Stimulated activated CD4-positive, alpha-beta T cell treated with anti-CD3 and anti-CD28 coated beads, Interleukin-1b, Interleukin-23, amount 100 ng/mL, for 1 hour (primary cell): ENCODE results near the gene HDAC10.

Experiments used
- DNase-seq, 2 donors: peaks; one replicate each; pipeline ENCODE4 v3.0.0-alpha.2; 2020; ENCODE audit warnings: low read depth in 2 of 2

HDAC10 gene

DNA sequence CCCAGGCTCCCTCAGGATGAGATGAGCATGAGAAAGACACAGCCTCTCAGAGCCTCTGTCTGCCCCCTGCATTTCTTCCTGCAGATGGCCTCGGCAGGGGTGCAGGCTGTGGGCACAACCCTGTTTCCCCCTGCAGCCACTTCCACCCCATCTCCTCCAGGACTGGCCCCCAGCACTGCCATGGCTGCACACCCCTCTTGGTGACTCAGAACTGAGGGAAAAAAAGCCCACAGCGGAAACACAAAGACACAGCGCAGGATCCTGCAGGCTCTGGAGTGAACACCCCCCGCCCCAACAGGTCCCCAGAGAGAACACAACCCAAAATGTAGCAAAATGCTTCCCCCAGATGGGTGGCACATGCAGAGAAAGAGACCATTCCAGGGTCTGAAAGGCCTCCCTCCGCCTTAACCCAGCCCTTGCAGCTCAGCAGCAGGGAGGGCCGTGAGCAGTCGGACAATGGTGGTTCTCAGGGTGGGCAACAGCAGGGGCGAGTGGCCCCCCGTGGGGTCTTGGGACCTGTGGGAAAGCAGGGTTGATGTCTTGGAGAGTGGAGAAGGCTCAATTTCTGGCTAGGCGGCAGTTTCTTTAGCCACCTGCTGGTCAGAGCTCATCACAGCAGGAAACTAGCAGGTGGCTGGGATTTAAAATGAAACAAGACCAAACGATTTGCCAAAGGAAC, 14.2 kb downstream of the HDAC10 start:
- no peak for DNase-seq

DNA sequence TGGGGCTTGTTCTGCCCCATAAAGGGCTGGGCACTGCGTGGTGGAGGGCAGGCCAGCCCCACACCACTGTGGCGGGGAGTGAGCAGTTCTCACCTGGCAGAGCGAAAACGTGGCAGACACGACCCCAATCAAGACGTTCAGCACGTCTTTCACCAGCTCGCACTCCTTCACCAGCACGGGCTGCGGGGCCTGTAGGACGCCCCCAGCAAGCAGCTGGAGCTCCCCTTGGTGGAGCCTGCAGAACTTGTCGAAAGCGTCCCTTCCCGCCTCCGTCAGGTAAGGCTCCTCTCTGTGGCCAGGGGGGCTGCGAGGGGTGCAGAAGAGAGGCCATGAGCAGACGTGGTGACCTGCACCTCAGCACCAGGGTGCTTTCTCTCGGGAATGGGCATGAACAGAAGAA, 17.8 kb downstream of the HDAC10 start:
- DNase-seq: no peak

DNA sequence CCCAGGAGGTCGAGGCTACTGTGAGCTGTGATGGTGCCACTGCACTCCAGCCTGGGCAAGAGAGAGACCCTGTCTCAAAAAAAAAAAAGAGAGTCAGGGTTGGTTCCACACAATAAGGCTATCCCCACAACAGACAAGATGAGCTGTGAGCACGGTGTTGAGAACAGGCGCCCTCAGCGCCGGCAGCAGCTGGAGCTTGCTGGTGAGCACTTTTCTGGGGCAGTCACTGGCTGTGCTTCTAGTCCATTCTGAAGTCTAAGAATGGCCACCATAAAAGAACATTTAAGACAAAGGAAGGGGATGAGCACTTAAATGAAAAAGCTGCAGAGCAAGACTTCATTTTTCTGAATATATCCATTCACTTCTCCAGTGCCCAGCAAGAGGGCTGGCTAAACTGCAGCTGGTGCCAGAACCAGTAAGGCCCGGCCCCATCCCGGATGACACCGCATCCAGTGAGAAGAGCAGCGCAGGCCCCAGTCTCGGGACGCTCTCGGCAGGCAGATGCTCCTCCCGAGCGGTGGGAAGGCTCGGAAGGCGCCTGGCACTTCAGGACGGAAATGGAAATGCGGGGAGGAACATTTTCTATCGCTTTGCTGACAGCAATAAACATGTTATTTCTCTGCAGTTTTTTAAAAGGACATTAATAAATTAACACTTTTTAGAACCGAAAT, 18.4 kb downstream of the HDAC10 start:
- no peak for DNase-seq

DNA sequence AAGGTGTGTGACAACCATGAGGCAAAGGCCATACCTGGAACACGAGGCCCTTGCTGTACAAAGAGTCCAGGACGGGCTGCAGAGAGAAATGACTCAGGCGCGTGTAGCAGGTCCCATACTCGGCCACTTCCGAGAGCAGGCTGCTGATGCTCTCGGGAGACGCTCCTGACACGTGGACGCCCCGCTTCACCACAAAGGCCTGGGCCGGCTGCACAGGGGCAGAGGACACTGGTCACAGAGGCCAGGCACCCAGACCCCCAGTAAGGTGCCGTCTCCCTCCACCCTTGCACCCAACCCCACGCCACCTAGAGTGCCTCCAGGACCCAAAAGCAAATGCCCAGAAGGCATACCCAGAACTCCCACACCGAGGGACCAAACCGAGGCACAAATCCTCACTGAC, 21.7 kb downstream of the HDAC10 start:
- DNase-seq: no peak

- no peak for DNase-seq
Measured at GRCh38 chr22:50228366-50228765, 22.7 kb downstream of the HDAC10 start.

GRCh38 chr22:50227579-50228215, 23.4 kb downstream of the HDAC10 start:
- no peak for DNase-seq

GRCh38 chr22:50226875-50227165, 24.2 kb downstream of the HDAC10 start:
- DNase-seq: no peak

DNA sequence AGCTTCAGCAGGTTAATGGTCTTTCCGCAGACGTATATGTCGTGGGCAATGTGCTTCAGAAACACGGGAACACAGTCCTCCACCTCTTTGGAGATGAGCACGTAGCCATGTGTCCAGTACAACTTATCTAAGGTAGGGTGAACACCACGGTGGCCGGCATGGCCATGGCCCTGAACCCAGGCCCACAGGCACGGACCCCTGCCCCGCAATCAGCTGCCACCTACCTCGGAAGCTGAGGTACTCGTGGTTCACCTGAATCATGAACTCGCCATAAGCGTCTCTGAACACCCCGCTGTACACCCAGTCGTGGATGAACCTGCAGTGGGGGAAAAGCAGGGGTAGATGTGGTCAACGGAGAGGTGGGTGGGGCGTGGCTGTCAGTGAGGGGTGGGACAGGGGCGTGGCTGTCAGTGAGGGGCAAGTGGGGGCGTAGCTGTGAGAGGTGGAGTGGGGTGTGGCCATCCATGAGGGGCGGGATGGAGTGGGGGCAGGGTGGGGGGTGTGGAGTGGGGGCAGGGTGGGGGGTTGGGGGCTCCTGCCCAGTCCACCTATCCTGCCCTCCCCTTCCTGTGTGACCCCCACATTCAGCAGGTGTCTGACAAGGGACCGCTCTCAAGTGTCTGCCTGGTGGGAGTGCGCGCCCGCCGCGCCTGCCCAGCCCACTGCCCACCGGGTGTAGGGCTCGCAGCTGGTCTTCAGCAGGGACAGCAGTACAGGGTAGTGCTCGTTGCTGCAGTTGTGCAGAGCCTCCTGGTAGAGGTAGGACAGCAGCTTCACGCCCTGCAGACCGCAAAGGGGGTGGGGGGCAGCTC, 24.8 kb downstream of the HDAC10 start:
- no peak for DNase-seq

GRCh38 chr22:50225200-50225969, 25.7 kb downstream of the HDAC10 start:
- no peak for DNase-seq

- no peak for DNase-seq
Measured at GRCh38 chr22:50224071-50224470, 27.0 kb downstream of the HDAC10 start.

- DNase-seq: no peak
Measured at GRCh38 chr22:50222508-50222907, 28.6 kb downstream of the HDAC10 start.

DNA sequence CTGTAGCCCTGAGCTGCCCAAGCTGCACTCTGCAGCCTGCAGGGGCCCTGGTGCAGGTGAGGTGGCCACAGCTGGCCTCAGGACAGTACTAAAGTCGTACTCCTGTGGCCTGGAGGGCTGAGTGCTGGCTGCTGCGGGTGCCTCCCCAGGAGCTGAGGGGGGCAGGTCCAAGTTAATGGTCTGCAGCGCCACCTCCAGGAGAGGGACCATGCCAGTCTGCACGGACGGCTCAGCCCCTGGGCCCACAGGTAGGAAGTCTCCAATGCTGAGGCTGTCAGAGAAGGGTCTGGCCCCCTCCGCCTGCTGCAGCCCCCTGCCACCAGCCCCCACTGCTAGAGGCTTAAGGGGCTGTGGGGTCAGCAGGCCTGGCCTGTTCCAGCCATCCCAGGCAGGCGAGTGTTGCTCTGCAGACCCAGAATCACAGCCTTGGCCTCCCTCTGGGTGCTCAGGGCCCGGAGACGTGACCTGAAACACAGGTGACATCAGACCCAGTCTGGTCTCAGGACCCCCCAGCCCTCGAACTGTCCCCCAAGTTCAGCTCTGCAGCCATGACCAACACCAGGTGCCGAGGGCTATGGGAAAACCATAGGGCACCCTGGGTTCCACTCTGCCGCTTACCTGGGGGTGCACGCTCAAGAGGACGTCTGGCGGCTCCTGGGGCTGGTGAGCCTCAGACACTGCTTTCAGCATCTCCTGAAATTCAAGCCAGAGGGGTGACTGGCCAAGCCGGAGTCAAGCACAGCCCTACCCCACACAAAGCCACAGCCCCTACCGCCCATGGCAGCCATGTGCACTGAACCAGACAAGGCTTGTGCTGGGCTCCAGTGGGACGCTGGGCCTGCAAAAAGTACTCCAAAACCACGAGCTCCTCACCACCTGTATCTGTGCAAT, 29.4 kb downstream of the HDAC10 start:
- no peak for DNase-seq

GRCh38 chr22:50220603-50221409, 30.3 kb downstream of the HDAC10 start:
- no peak for DNase-seq

- DNase-seq: no peak
Measured at GRCh38 chr22:50219800-50220602, 31.1 kb downstream of the HDAC10 start.

GRCh38 chr22:50218996-50219727, 31.9 kb downstream of the HDAC10 start:
- no peak for DNase-seq

- no peak for DNase-seq
Measured at GRCh38 chr22:50218153-50218995, 32.7 kb downstream of the HDAC10 start.

DNA sequence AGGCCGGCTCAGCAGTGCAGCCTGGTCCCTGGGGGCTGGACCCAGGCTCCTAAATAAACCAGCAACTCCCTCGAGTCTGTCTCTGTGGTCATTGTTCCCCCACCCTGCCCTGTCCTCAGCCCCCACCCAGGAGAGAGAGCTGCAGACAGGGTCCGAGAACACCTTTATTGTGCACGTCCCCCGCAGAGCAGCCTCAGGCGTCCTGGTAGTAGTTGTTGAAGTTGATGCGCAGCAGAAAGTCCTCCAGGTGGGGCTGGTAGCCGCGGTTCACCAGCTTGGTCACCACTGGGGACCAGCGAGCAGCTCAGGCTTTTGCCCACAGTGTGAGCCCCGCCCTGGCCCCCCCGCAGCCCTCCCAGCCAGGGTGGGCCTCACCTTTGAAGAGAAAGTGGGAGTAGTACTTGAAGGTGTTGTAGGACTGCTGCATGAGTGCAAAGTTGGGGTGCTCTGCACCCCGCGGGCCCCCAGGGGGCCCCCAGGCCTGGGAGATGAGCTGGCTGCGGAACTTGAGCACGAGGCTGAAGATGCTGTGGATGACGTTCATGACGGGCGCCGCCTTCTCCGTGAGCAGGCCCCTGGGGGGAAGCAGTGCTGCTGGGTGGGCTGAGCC, 33.4 kb downstream of the HDAC10 start:
- DNase-seq: no peak
